ELR (cell line): ENCODE measurements around the gene AGXT2.
"Not testable (repeated sequence)": the region's sequence is repeated elsewhere in the genome, so short reads cannot be mapped to it uniquely, and the experiment has no call there.

Source experiments
- DNase-seq: peaks from one replicate; pipeline ENCODE4 v3.0.0-alpha.2; 2015; ENCODE audit warnings: low read depth

AGXT2 gene

DNA sequence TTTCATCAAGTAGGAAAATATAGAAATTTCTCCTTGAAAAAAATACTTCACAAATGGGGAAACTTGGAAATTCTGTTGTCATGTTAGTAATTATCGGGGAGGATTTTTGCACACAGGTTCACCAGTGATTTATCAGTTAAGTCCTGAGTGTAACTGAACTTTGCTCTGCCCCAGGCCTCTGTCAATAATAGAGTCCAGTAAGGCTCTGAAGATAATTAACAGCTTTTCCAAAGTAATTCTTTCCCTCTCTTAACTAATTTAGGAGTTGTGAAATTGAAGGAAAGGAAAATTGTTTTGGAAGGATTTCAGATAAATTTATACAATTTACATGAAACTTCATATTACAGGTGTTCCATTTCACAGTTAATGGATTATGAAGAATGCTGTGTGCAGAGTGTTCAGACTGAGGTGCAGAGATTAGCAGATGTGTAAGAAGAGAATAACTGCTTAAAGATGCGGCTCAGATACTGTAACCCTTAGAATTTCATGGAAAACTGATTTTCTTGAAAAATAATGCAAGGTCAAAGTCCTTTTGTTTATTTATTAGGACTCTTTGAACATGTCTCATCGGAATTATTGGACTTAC lies 2.9 kb upstream of the AGXT2 start:
- no peak for DNase-seq

DNA sequence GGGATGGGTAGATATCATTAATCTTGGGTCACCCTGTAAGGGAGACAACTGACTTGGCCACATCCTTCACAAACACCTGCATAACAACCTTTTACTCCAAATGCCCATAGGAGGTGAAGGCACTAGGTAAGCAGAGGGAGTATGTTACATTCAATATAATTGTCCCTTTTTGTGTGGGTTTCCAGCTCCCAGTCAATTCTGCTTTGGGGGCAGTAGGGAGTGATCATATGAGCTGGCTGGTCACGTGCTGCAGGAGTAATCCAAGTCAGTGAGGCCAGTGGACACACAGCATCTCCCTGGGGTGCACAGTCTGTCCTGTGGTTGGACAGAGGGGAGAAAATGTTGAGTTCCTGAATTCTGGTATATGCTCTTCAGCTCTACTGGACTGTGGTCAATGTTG lies 1.2 kb upstream of the AGXT2 start:
- no peak for DNase-seq

DNA sequence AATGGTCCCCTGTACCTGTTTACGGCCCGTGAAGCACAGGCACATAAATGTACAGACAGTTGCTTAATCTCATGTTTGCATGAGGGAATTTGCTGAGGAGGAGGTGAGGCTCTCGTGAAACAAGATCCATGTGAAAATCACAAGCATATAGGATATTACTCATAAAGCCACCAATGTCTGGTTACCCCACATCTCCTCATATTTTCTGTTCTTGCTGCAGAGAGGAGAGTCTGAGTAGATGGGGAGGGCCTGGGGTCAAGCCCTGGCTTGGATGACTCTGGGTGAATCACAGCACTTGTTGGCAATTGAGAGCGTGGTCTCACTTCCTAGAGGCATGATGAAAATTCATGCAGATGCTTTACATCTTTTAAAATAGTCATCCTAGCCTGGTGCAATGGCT lies 975 bp downstream of the AGXT2 start:
- peak; percentile 99 for DNase-seq

DNA sequence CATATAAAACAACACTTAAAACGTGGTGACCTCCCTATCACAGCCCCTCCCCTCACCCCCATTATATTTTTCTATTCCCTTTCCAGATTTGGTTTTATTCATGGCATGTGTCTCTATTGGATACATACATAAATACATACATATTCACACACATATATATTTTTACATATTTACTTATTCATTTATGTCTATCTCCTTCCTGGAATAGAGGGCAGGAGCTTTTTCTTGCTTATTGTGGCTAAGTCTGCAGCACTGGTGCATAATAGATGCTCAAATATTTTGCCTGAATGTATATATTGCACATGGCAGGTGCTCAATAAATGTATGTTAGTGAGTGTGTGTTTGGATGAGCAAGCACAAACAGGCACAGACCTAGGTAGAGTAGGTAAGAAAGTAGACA lies 2.5 kb downstream of the AGXT2 start:
- no peak for DNase-seq

DNA sequence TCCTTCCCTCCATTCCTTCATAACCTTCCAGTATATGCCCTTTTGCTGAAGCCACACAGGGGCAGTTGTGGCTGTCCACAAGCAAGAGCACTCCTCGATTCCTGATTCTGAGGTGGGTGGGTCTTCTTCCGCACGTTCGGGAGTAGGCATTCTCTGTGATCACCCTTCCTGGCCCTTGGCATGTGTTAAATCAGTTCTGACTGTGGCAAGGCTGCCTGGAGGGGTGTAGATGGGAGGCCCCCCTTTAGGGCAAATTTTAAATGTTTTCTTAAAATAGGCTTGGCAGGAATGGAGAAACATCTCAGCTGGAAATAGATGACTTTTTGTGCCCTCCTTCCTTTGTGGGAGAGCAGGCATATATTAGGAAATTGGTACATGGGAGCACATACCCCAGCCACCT lies 3.1 kb downstream of the AGXT2 start:
- DNase-seq: no peak

DNA sequence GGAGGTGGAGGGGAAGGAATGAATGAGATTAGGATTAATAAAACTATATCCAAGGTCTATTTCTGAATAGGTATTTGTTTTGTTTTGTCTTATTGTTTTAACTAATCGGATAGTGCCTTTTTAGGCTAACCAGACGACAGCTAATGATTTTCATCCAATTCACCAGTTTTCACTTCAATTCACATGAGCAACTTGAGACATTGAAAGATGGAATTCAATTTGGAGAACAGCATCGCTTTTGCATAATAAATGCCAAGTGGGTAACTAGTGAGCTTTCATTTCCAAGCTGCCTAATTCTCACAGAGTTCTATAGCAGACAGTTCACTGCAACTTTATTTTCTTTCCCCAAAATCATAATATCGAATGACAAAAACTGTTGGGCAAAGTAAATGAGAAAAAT lies 5.0 kb downstream of the AGXT2 start:
- DNase-seq: no peak

DNA sequence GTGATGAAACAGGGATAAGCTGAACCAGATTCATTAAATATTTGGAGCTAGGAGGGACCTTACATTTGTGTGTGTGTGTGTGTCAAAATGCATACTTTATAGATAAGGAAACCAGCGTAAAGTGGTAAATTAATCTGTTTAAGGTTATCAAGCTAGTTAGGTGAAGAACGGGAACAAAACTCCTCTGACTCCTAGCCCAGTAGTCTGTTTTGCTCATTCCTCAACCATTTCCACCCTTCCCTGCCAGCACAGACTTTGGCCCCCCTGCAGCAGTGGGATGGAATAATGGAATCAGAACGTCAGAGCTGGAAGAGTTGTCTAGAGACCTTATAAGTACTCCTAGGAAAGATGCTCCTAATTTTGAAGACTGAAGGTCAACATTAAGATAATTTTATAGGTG lies 6.5 kb downstream of the AGXT2 start:
- no peak for DNase-seq

DNA sequence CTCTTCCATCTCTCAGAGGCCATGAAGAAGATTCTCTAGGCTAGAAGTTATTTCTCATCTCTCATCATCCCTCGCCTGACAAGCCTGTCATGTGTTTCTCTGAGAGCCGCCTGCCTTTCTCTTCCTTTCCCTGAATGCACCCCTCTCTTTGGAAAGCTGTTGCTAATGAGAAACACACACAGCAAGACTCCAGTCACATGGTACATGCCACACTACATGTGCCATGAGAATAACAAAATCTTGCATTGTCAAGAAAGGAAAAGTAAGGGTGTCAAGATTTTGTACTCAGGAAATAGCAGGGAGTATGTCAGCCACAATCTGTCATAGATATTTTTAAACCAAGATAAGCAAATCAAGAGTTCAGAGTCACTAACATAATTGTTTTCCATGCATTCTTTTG lies 8.9 kb downstream of the AGXT2 start:
- no peak for DNase-seq

DNA sequence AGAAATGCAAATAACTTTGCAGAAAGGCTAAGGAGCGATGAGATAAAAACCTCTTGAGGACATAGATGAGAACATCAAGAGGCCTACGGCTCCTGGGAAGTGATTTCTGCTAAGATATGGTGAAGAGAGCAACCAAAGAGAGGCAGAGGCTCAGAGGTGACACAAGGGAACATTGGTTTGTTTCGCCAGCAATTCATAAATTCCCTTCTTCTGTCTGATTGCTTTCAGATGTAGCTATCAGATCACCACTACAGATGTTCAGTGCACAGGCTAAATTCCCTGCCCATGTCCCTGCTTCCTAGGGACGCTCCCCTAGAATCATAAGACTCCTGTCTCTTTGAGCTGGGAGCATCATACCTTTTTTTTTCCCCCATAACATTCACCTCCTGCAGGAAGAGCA lies 11.2 kb downstream of the AGXT2 start:
- no peak for DNase-seq

DNA sequence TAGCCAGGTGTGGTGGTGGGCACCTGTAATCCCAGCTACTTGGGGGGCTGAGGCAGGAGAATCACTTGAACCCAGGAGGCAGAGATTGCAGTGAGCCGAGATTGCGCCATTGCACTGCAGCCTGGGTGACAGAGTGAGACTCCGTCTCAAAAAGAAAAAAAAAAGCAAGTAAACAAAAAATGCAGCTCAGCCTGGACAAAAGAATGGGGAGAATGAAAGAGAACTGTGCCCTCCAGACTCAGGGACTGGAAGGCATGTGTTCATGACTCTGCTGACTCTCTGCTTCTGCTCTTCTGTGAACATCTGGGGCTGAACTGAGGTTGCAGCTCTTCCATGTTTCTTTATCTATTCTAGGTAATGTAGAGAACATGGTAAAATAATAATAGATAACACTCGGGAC lies 11.8 kb downstream of the AGXT2 start:
- DNase-seq: not testable (repeated sequence)

DNA sequence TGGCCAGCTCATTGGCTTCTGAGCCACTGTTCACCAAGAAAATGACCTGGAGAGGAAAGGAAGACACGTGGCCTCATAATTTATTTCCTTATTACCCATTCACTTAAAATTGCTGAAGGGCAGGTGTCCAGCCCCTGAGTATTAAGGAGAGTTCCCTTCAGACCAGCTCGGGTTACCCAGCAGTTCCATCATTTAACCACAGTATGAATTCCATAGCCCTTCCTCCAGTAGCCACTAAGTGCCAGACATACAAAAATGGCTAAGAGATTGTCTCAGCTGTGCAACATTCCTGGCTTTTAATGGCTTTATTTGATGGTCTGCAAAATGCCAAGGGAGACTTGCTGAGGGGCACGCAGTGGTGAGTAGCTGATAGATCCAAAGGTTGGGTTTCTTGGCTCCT lies 12.5 kb downstream of the AGXT2 start:
- no peak for DNase-seq

DNA sequence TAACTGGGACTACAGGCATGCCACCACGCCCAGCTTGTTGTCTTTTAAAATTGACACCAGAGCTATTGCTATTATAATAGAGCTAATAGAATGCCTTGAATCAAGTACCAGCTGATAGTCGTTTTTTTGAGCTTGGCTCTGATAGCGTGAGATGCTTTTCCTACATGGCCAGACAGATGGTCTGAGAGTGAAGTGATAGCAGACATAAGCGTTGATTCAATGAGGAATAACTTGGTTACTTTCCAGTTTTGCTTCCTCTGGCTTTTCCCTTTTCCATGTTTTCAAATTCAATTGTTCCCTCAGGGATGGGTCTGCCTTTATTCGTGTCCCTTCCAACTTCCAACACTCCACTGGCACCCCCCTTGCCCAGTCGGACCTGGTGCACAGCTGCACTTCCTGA lies 15.4 kb downstream of the AGXT2 start:
- DNase-seq: no peak

DNA sequence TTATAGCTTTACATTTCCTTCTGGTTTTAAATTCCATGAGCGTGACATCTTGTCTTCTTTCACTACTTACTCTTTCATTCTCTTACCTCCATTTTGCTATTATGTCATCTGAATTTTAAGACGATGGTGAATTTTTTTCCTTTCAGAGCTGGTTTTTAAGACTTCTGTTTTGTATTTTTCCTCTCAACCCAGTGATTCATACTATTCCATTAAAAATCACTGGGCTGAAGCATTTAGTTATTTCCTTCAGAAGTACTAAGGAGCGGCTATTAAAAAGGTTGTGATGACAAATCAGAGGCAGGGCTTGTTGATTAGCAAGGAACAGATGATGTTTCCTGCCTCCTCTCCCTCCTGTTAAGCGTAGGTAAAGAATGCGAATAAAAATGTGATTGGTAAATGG lies 16.5 kb downstream of the AGXT2 start:
- peak; percentile 78 for DNase-seq

DNA sequence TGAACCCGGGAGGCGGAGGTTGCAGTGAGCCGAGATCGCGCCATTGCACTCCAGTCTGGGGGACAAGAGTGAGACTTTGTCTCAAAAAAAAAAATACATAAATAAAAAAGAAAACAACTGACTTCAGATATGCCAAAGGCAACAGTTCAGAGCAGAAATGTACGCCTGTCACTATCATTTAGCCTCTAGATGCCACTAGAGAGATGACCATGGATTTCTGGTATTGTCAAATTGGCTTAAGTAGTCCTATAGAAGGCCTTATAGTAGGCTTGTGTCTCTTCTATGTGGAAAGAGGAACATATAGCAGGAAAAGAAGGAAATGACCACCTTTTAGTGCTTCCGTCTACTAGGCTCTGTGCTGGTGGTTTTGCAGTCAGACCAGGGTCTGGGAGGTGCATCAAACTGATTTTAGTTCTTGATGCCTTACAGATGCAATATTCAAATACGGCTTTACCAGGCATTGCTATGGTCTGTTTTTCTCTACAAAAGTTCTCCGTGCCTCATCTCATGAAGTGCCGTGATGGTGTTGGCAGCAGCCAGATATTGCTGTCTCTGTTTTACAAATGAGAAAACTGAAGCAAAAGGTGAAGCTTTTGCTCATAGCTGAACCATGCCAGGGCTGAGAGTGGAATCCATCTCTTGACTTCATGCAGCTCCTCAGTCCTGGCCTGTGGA lies 17.2 kb downstream of the AGXT2 start:
- peak; percentile 37 for DNase-seq

DNA sequence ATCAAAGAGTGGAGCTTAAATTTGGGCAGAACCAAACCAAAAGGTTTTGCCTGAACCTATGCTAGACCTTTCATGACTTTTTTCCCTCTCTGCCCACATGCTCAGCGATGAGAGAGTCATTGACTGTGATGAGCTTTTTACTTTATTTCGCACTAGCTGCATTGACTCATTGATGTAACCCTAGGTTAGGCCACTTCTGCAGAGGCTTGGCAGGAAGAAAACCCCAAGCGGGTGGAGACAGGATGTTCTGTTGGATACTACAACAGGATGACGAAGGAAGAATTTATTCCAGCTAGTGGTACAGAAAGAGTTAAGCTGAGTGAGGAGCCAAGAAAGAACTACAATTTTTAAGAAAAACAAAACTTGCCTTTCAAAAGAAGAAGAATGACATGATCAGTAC lies 18.4 kb downstream of the AGXT2 start:
- DNase-seq: peak; percentile 95

DNA sequence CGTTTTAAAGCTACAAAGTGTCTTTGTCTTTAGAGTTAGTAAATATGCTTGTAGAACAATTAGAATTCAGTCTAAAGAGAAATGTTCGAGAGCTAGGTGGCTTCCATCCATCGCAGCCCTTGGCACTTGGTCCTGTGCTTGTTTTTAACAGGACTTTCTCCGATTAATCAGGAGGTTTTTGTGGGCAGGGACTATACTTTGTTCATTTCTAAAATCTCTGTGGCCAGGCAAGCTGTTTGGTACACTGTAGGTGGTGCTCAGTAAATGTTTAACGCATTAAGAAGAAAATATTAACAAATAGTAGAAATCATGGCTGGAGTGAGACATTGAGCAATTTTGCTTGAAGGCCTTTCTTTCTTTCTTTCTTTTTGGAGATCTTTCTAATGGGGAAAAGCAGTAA lies 20.8 kb downstream of the AGXT2 start:
- DNase-seq: no peak

DNA sequence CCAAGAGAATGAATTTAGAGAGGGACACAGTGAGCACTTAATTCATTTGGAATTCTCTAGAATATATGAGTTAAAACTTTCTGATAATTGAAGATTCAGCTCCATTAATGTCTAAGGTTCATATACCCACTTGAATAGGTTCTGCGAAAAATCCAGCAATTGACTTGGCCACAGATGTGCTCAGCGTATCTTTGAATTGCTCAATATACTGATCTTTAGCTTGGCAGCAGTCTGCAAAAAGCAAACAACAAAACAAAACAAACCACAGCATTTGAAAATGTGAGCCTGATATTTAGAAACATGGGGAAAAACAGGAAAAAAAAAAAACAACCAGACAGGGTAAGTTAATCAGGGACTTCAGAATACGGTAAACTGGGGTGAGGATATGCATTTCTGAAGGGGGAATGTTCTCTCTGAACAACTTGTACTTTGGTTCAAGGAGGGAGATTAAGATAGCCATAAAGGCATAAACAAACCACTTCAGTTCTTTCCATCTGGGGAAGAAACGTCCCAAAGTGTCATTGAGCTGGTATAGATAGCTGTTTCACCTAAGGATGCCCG lies 21.4 kb downstream of the AGXT2 start:
- no peak for DNase-seq

DNA sequence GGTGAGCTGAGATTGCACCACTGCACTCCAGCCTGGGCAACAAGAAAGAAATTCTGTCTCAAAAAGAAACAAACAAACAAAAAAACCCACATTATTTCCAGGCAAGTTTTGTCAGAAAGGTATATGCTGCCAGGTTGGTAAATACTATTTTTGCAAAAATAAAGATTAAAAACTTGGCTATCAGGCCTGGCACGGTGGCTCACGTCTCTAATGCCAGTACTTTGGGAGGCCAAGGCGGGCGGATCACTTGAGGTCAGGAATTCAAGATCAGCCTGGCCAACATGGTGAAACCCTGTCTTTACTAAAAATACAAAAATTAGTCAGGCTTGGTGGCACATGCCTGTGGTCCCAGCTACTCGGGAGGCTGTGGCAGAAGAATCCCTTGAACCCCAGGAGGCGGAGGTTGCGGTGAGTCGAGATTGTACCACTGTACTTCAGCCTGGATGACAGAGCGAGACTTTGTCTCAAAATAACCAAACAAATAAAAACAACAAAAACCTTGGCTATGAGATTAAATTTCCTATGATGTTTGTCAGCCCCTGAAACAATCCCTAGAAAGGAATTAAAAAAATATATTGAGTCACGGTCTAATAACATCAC lies 22.7 kb downstream of the AGXT2 start:
- DNase-seq: no peak

DNA sequence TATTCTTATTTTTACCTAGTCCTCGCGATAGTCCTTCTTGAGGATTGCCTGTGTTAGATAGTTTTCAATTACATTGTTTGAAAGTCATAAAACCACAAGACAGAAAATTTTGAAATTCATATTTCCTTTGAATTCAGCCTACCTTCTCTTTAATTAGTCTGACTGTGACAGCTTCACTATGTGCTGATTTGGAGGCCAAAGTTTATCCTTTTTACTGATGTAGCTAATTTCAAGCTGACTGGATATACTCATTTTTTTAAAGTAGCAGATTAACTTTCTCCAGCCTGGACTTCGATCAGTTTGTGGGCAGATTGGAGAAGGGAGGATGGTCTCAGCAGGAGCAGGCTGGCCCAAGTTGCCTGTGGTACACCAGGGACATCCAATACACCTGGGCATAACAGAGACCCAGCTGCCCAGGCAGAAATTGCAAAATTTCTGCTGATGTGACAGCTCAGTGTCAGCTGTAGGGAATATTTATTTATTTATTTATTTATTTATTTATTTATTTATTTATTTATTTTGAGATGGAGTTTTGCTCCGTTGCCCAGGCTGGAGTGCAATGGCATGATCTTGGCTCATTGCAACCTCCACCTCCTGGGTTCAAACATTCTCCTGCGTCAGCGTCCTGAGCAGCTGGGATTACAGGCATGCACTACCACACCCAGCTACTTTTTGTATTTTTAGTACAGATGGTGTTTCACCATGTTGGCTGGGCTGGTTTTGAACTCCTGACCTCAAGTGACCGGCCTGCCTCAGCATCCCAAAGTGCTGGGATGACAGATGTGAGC lies 24.2 kb downstream of the AGXT2 start:
- DNase-seq: no peak

DNA sequence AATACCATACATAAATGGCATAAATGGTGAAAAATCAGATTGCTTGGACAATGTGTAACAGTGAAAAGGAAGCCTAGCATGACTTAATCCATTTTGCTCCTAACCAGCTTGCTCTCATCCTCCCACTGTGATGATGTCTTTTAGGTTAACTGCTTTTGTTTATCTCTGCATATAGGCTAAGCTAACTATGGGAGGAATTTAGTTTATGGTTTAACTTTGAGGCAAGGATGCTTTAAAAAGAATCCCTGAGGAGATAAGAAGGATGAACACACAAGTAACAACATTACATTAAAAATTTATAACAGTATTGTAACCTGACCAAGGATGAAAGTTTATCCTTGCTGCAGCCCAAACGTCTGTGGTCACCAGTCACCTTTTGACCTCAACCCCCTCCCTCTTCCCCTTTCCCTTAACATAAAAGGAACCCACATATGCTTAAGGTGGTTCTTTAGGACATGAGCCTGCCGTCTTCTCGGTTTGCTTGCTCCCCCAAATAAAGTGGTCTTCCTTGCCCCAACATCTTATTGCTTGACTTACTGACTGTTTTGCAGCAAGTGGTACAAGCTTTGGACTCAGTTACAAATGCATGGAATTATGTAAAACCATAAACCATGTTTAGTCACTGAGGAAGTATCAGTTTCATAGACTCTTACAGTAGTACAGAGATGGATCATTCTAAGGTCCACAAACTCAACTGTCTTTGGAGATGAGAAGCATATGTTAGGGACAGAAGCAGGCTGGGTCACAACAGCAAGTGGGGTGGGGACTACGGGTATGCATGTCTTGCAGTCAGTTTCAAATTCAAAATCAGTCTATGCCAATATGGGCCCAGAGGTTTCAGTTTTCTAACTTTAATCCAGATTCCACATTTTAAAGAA lies 31.3 kb downstream of the AGXT2 start:
- DNase-seq: no peak

DNA sequence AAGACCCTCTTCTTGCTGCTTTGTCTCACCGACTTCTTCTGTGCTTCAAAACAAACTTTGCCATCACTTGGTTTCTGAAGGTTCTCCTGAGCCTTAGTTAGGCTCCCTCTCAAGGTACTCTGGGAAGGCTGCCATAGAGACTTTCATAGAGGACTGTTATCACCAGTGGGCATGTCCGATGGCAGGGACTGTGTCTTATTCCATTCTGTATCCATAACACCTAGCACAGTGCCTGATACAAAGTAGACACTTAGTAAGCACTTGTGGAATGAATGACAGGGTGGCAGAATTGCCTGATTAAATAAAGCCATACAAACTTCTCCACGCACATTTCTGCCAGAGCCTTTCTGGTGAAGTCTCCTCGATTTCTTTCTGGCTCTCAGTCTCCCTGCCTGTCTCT lies 32.7 kb downstream of the AGXT2 start:
- DNase-seq: no peak

DNA sequence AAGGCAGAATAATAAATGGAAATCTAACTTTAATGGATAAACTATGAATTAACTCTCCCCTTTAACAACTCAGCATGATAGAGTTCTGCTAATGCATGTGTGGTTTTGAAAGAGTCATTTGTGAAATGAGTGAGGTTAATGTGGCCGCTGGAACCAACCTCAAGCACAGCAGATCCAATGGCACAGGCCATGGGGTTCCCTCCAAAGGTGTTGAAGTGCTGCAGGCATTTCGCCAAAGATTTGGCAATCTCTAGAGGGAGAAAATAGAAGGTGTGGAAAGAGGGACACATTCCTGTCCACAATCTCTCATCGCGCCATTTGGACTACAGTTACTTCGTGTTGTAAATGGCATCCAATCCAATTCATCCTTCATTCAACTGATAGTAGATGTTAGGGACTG lies 35.0 kb downstream of the AGXT2 start:
- no peak for DNase-seq
